ENCODE results near the gene UQCRC1.

UQCRC1 gene

GRCh38 chr3:48609088-48610005 is at the start of gene UQCRC1 (continued):
- TF ChIP-seq ZNF169 (tag by site-specific recombination; IDR thresholded peaks at IDR 0.05) (no peak), HIC1 (tag by site-specific recombination; IDR thresholded peaks at IDR 0.05) (no peak), ZBTB8A (tag by site-specific recombination; IDR thresholded peaks at IDR 0.05) (0 out of 2 replicates have a peak, but pooled peaks have one; percentile 8), ZNF791 (tag by site-specific recombination; IDR thresholded peaks at IDR 0.05) (no peak), GLIS1 (tag by site-specific recombination; IDR thresholded peaks at IDR 0.05) (no peak), ZNF529 (tag by site-specific recombination; IDR thresholded peaks at IDR 0.05; ENCODE audit: insufficient replicate concordance) (no peak), ZNF274 (IDR thresholded peaks at IDR 0.05; ENCODE audit: low read length) (no peak), ZNF274 (tag by site-specific recombination; IDR thresholded peaks at IDR 0.05; ENCODE audit: borderline replicate concordance) (no peak), ZNF624 (tag by site-specific recombination; IDR thresholded peaks at IDR 0.05) (no peak), ELK4 (IDR thresholded peaks at IDR 0.05; ENCODE audit: borderline replicate concordance, low read depth, low read length) (no peak), GFI1B (tag by site-specific recombination; IDR thresholded peaks at IDR 0.05) (no peak), ZNF670 (tag by site-specific recombination; IDR thresholded peaks at IDR 0.05; ENCODE audit: low read depth) (no peak), ZNF202 (tag by site-specific recombination; IDR thresholded peaks at IDR 0.05; ENCODE audit: borderline replicate concordance) (no peak), ZBTB10 (tag by site-specific recombination; IDR thresholded peaks at IDR 0.05) (no peak), ZNF112 (tag by site-specific recombination; IDR thresholded peaks at IDR 0.05) (no peak), ZNF843 (tag by site-specific recombination; IDR thresholded peaks at IDR 0.05) (0 out of 2 replicates have a peak, but pooled peaks have one; percentile 10), ZSCAN30 (tag by site-specific recombination; IDR thresholded peaks at IDR 0.05) (no peak), BCL11B (tag by site-specific recombination; IDR thresholded peaks at IDR 0.05; ENCODE audit: low read depth) (no peak; the same call in 1 of the 2 replicates), ZNF792 (tag by site-specific recombination; IDR thresholded peaks at IDR 0.05) (no peak), PRDM4 (tag by site-specific recombination; IDR thresholded peaks at IDR 0.05) (no peak), ZNF692 (tag by site-specific recombination; IDR thresholded peaks at IDR 0.05) (0 out of 2 replicates have a peak, but pooled peaks have one; percentile 31), ZBTB20 (tag by site-specific recombination; IDR thresholded peaks at IDR 0.05) (peak; percentile 62; the same call in 1 of the 2 replicates), ZBTB21 (tag by site-specific recombination; IDR thresholded peaks at IDR 0.05) (no peak), ZNF623 (tag by site-specific recombination; IDR thresholded peaks at IDR 0.05) (no peak), ZNF600 (tag by site-specific recombination; IDR thresholded peaks at IDR 0.05) (peak; percentile 83), ZNF416 (tag by site-specific recombination; IDR thresholded peaks at IDR 0.05) (no peak), ZNF132 (tag by site-specific recombination; IDR thresholded peaks at IDR 0.05; ENCODE audit: borderline replicate concordance) (no peak), ZNF558 (tag by site-specific recombination; IDR thresholded peaks at IDR 0.05) (no peak), ZBTB7A (tag by site-specific recombination; IDR thresholded peaks at IDR 0.05; ENCODE audit: low read depth) (no peak), ZNF76 (tag by site-specific recombination; IDR thresholded peaks at IDR 0.05; ENCODE audit: borderline replicate concordance, low read depth) (no peak)
